Measurements from ENCODE around the gene TMEM258.

The TMEM258 gene

GRCh38 chr11:61747967-61748285 is 44.5 kb downstream of the TMEM258 start:
- Histone ChIP-seq H3K9ac (ENCODE audit: low read length) (no peak overlapping the region), H3K36me3 (ENCODE audit: control insufficient read depth, insufficient read depth, low read length) (no peaks in the 10 kb centered on the region), H3K9me3 (ENCODE audit: control insufficient read depth, low read length) (no peaks in the 10 kb centered on the region), H3K4me1 (ENCODE audit: control insufficient read depth, insufficient read depth, low read length) (peaks cover 22% of the 10 kb centered on the region), H3K4me3 (ENCODE audit: low read length) (no peak overlapping the region), H3K27me3 (ENCODE audit: control insufficient read depth, insufficient read depth, low read length) (no peaks in the 10 kb centered on the region)

GRCh38 chr11:61747192-61747966 is 45.0 kb downstream of the TMEM258 start:
- H3K27me3 ChIP-seq (ENCODE audit: control insufficient read depth, insufficient read depth, low read length), result no peaks in the 10 kb centered on the region
- peak overlapping the region; percentile 50 for H3K9ac ChIP-seq (ENCODE audit: low read length)
- peaks cover 23% of the 10 kb centered on the region for H3K4me1 ChIP-seq (ENCODE audit: control insufficient read depth, insufficient read depth, low read length)
- H3K9me3 ChIP-seq (ENCODE audit: control insufficient read depth, low read length), result no peaks in the 10 kb centered on the region
- H3K4me3 ChIP-seq (ENCODE audit: low read length), result no peak overlapping the region
- no peaks in the 10 kb centered on the region for H3K36me3 ChIP-seq (ENCODE audit: control insufficient read depth, insufficient read depth, low read length)

GRCh38 chr11:61746442-61747191 is 45.8 kb downstream of the TMEM258 start:
- peaks cover 21% of the 10 kb centered on the region for H3K4me1 ChIP-seq (ENCODE audit: control insufficient read depth, insufficient read depth, low read length)
- no peaks in the 10 kb centered on the region for H3K9me3 ChIP-seq (ENCODE audit: control insufficient read depth, low read length)
- H3K27me3 ChIP-seq (ENCODE audit: control insufficient read depth, insufficient read depth, low read length), result no peaks in the 10 kb centered on the region
- H3K4me3 ChIP-seq (ENCODE audit: low read length), result no peak overlapping the region
- no peak overlapping the region for H3K9ac ChIP-seq (ENCODE audit: low read length)
- no peaks in the 10 kb centered on the region for H3K36me3 ChIP-seq (ENCODE audit: control insufficient read depth, insufficient read depth, low read length)

GRCh38 chr11:61745781-61746441 is 46.5 kb downstream of the TMEM258 start:
- H3K4me3 ChIP-seq (ENCODE audit: low read length), result no peak overlapping the region
- no peaks in the 10 kb centered on the region for H3K36me3 ChIP-seq (ENCODE audit: control insufficient read depth, insufficient read depth, low read length)
- H3K27me3 ChIP-seq (ENCODE audit: control insufficient read depth, insufficient read depth, low read length), result no peaks in the 10 kb centered on the region
- H3K4me1 ChIP-seq (ENCODE audit: control insufficient read depth, insufficient read depth, low read length), result peaks cover 21% of the 10 kb centered on the region
- no peaks in the 10 kb centered on the region for H3K9me3 ChIP-seq (ENCODE audit: control insufficient read depth, low read length)
- H3K9ac ChIP-seq (ENCODE audit: low read length), result peak overlapping the region; percentile 15

GRCh38 chr11:61744609-61745156 is 47.7 kb downstream of the TMEM258 start:
- Histone ChIP-seq H3K9ac (ENCODE audit: low read length) (no peak overlapping the region), H3K4me1 (ENCODE audit: control insufficient read depth, insufficient read depth, low read length) (peaks cover 21% of the 10 kb centered on the region), H3K27me3 (ENCODE audit: control insufficient read depth, insufficient read depth, low read length) (no peaks in the 10 kb centered on the region), H3K9me3 (ENCODE audit: control insufficient read depth, low read length) (no peaks in the 10 kb centered on the region), H3K36me3 (ENCODE audit: control insufficient read depth, insufficient read depth, low read length) (no peaks in the 10 kb centered on the region), H3K4me3 (ENCODE audit: low read length) (no peak overlapping the region)

DNA sequence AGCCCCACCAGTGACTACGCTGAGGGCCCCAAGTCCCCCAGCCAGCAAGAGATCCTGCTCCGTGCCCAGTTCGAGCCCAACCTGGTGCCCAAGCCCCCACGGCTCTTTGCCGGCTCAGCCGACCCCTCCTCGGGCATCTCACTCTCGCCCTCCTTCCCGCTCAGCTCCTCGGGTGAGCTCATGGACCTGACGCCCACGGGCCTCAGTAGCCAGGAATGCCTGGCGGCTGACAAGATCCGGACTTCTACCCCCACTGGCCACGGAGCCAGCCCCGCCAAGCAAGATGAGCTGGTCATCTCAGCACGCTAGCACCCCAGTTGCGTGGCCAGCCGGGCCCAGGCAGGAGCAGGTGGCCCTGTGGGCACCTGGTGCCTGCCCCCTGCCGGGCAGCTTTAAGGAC is 48.2 kb downstream of the TMEM258 start:
- Histone ChIP-seq H3K4me1 (ENCODE audit: control insufficient read depth, insufficient read depth, low read length) (peaks cover 21% of the 10 kb centered on the region), H3K9ac (ENCODE audit: low read length) (no peak overlapping the region), H3K9me3 (ENCODE audit: control insufficient read depth, low read length) (no peaks in the 10 kb centered on the region), H3K4me3 (ENCODE audit: low read length) (no peak overlapping the region), H3K27me3 (ENCODE audit: control insufficient read depth, insufficient read depth, low read length) (no peaks in the 10 kb centered on the region), H3K36me3 (ENCODE audit: control insufficient read depth, insufficient read depth, low read length) (no peaks in the 10 kb centered on the region)

GRCh38 chr11:61743486-61744095 is 48.8 kb downstream of the TMEM258 start:
- no peaks in the 10 kb centered on the region for H3K9me3 ChIP-seq (ENCODE audit: control insufficient read depth, low read length)
- H3K36me3 ChIP-seq (ENCODE audit: control insufficient read depth, insufficient read depth, low read length), result no peaks in the 10 kb centered on the region
- H3K9ac ChIP-seq (ENCODE audit: low read length), result no peak overlapping the region
- H3K4me3 ChIP-seq (ENCODE audit: low read length), result no peak overlapping the region
- H3K27me3 ChIP-seq (ENCODE audit: control insufficient read depth, insufficient read depth, low read length), result no peaks in the 10 kb centered on the region
- peaks cover 21% of the 10 kb centered on the region for H3K4me1 ChIP-seq (ENCODE audit: control insufficient read depth, insufficient read depth, low read length)

GRCh38 chr11:61742391-61742790 is 50.0 kb downstream of the TMEM258 start:
- no peak overlapping the region for H3K9ac ChIP-seq (ENCODE audit: low read length)
- no peaks in the 10 kb centered on the region for H3K9me3 ChIP-seq (ENCODE audit: control insufficient read depth, low read length)
- H3K36me3 ChIP-seq (ENCODE audit: control insufficient read depth, insufficient read depth, low read length), result no peaks in the 10 kb centered on the region
- peaks cover 11% of the 10 kb centered on the region for H3K4me1 ChIP-seq (ENCODE audit: control insufficient read depth, insufficient read depth, low read length)
- no peak overlapping the region for H3K4me3 ChIP-seq (ENCODE audit: low read length)
- H3K27me3 ChIP-seq (ENCODE audit: control insufficient read depth, insufficient read depth, low read length), result no peaks in the 10 kb centered on the region

- H3K4me1 ChIP-seq (ENCODE audit: control insufficient read depth, insufficient read depth, low read length), result peaks cover 6% of the 10 kb centered on the region
- no peak overlapping the region for H3K4me3 ChIP-seq (ENCODE audit: low read length)
- H3K36me3 ChIP-seq (ENCODE audit: control insufficient read depth, insufficient read depth, low read length), result no peaks in the 10 kb centered on the region
- H3K27me3 ChIP-seq (ENCODE audit: control insufficient read depth, insufficient read depth, low read length), result no peaks in the 10 kb centered on the region
- no peaks in the 10 kb centered on the region for H3K9me3 ChIP-seq (ENCODE audit: control insufficient read depth, low read length)
- H3K9ac ChIP-seq (ENCODE audit: low read length), result no peak overlapping the region
These were observed 52.4 kb downstream of the TMEM258 start for GRCh38 chr11:61739966-61740365.

DNA sequence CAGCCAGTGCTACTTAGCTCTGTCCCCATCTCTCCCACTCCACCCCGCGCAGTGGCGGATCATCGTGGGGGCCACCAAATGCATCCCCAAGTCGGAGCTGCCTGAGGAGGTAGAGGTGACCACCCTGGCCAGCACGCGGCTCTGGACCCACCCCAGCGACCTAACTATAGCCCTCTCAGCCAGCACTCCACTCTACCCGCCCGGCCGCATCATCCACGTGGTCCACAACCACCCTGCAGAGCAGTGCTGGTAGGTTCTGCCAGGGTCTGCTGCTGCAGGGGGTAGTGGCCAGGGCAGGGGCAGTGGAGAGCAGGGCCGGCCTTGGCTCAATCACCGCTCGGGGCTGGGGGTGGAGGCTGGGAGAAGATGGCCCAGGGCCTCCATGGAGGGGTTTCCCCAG is 53.0 kb downstream of the TMEM258 start:
- no peaks in the 10 kb centered on the region for H3K27me3 ChIP-seq (ENCODE audit: control insufficient read depth, insufficient read depth, low read length)
- H3K36me3 ChIP-seq (ENCODE audit: control insufficient read depth, insufficient read depth, low read length), result no peaks in the 10 kb centered on the region
- peaks cover 6% of the 10 kb centered on the region for H3K4me1 ChIP-seq (ENCODE audit: control insufficient read depth, insufficient read depth, low read length)
- H3K4me3 ChIP-seq (ENCODE audit: low read length), result no peak overlapping the region
- no peaks in the 10 kb centered on the region for H3K9me3 ChIP-seq (ENCODE audit: control insufficient read depth, low read length)
- H3K9ac ChIP-seq (ENCODE audit: low read length), result no peak overlapping the region
